Esophagus squamous epithelium (tissue), 5 donors: ENCODE data around the gene MTA3. TPM values are rescaled to one million over a fixed set of nuclear protein-coding genes. Genes with fewer than 3 reads are reported as not detected.

Experiments used
- DNase-seq: peaks from one replicate; lab custom pipeline; 2025; lab: John Stamatoyannopoulos, UW
- H3K27ac ChIP-seq, 4 donors: fragments of 200-600 bp; sonication (generic); one replicate each; pipeline ENCODE4 v1.5.1; 2016 to 2019; ENCODE audit warnings: mild to moderate bottlenecking in 1 of 4
- H3K27me3 ChIP-seq, 4 donors: fragments of 200-600 bp; sonication (generic); 1 replicate in 3 of 4; 2 replicates in 1 of 4; pipeline versions ENCODE4 v1.5.1 to v1.6.0; 2017 to 2021; ENCODE audit warnings: antibody characterized with exemption in 1 of 4
- H3K36me3 ChIP-seq, 3 donors: fragments of 200-600 bp; sonication (generic); one replicate each; pipeline ENCODE4 v1.5.1; 2016 to 2019
- H3K4me1 ChIP-seq, 3 donors: fragments of 200-600 bp; sonication (generic); one replicate each; pipeline ENCODE4 v1.5.1; 2017 to 2019
- H3K4me3 ChIP-seq, 4 donors: fragments of 200-600 bp; sonication (generic); 1 replicate in 3 of 4; 2 replicates in 1 of 4; pipeline ENCODE4 v1.5.1; 2016 to 2019; ENCODE audit warnings: mild to moderate bottlenecking in 2 of 4, moderate library complexity in 1 of 4
- H3K9me3 ChIP-seq, 3 donors: fragments of 200-600 bp; sonication (generic); one replicate each; pipeline ENCODE4 v1.5.1; 2016 to 2019
- CTCF ChIP-seq, 6 experiments: fragments of 450-650 bp in 4 of 6; fragments of 200-600 bp in 2 of 6; sonication (generic) in 2 of 6; IDR thresholded peaks; one replicate each; pipeline ENCODE4 v1.5.1; 2016 to 2019; ENCODE audit warnings: antibody characterized with exemption in 6 of 6, mild to moderate bottlenecking in 4 of 6, moderate library complexity in 4 of 6
- POLR2A ChIP-seq, 4 donors: fragments of 450-650 bp; IDR thresholded peaks; one replicate each; pipeline ENCODE4 v1.6.1; 2017; ENCODE audit warnings: antibody characterized with exemption in 4 of 4, mild to moderate bottlenecking in 4 of 4, moderate library complexity in 3 of 4
- WGBS, 2 donors: methylation state at CpG; one replicate each; pipeline ENCODE4 v1.1.5; 2018; 5-methylcytosine and 5-hydroxymethylcytosine counted together
- intact Hi-C: fragments of 100-400 bp; cut with DNase I; formaldehyde crosslinking; loops from one replicate; pipeline ENCODE4 v1.15.0; 2022
- total RNA-seq, 4 donors: library from RNA; depleted of rRNA; stranded (reverse); fragments of >200 nt; gene quantifications; one replicate each; pipeline ENCODE4 v1.1.0, GENCODE V29; 2016
- donor health status: DM: yes; HTN: yes; CAD: no.

Gene MTA3
- total RNA-seq, 4 donors from 2014 or later = 26.5 to 37.2 (median 34.4) TPM

GRCh38 chr2:42537493-42537892 lies 30.9 kb upstream of the MTA3 start:
- Histone ChIP-seq H3K36me3 (no peaks in the 10 kb centered on the region), H3K4me1 (no peaks in the 10 kb centered on the region), H3K27ac (no peak overlapping the region), H3K4me3 (no peak overlapping the region), H3K27me3 (no peaks in the 10 kb centered on the region), H3K9me3 (no peaks in the 10 kb centered on the region)
- DNase-seq = no peak
- intact Hi-C loops = no loop called here
- WGBS, 2 donors = 94 to 98% methylated on average over 3 of the region's 3 CpGs
- no peak for TF ChIP-seq CTCF (IDR thresholded peaks at IDR 0.05)
- no peak for TF ChIP-seq POLR2A (IDR thresholded peaks at IDR 0.05)

- intact Hi-C loops = no loop called here
- DNase-seq = no peak
- no peak overlapping the region for H3K27ac ChIP-seq
- H3K27me3 ChIP-seq = no peaks in the 10 kb centered on the region
- TF ChIP-seq POLR2A (IDR thresholded peaks at IDR 0.05) (no peak), CTCF (IDR thresholded peaks at IDR 0.05) (no peak)
- H3K4me1 ChIP-seq = peaks cover 0 to 15% (median 0%) of the 10 kb centered on the region in 3 donors
- H3K36me3 ChIP-seq = no peaks in the 10 kb centered on the region
- WGBS, 2 donors = 85 to 94% methylated on average over 4 of the region's 4 CpGs
- no peak overlapping the region for H3K4me3 ChIP-seq
- no peaks in the 10 kb centered on the region for H3K9me3 ChIP-seq
These were observed 25.6 kb upstream of the MTA3 start for GRCh38 chr2:42542871-42543270.

GRCh38 chr2:42545023-42545721 lies 23.3 kb upstream of the MTA3 start:
- no peaks in the 10 kb centered on the region for H3K9me3 ChIP-seq
- no peak overlapping the region for H3K27ac ChIP-seq
- no peaks in the 10 kb centered on the region for H3K27me3 ChIP-seq
- no peaks in the 10 kb centered on the region for H3K36me3 ChIP-seq
- TF ChIP-seq POLR2A (IDR thresholded peaks at IDR 0.05) = no peak
- TF ChIP-seq CTCF (IDR thresholded peaks at IDR 0.05) = no peak
- DNase-seq = no peak
- intact Hi-C loops = no loop called here
- 80 to 83% methylated on average over 8 of the region's 8 CpGs for WGBS, 2 donors
- H3K4me1 ChIP-seq = peaks cover 0 to 15% (median 0%) of the 10 kb centered on the region in 3 donors
- H3K4me3 ChIP-seq = no peak overlapping the region

- Histone ChIP-seq H3K4me1 (peaks cover 0 to 15% (median 0%) of the 10 kb centered on the region in 3 donors), H3K9me3 (no peaks in the 10 kb centered on the region), H3K27me3 (no peaks in the 10 kb centered on the region), H3K4me3 (no peak overlapping the region), H3K36me3 (no peaks in the 10 kb centered on the region), H3K27ac (no peak overlapping the region)
- DNase-seq = no peak
- 44 to 62% methylated on average over 9 of the region's 9 CpGs for WGBS, 2 donors
- no peak for TF ChIP-seq POLR2A (IDR thresholded peaks at IDR 0.05)
- no peak for TF ChIP-seq CTCF (IDR thresholded peaks at IDR 0.05)
- intact Hi-C loops = no loop called here
These were observed 22.5 kb upstream of the MTA3 start for GRCh38 chr2:42545841-42546390.

GRCh38 chr2:42547014-42547413 lies 21.4 kb upstream of the MTA3 start:
- DNase-seq = no peak
- peaks cover 0 to 15% (median 0%) of the 10 kb centered on the region in 3 donors for H3K4me1 ChIP-seq
- H3K27ac ChIP-seq = no peak overlapping the region
- no peaks in the 10 kb centered on the region for H3K27me3 ChIP-seq
- WGBS, 2 donors = 74 to 82% methylated on average over 9 of the region's 9 CpGs
- no peak overlapping the region for H3K4me3 ChIP-seq
- TF ChIP-seq POLR2A (IDR thresholded peaks at IDR 0.05) (no peak), CTCF (IDR thresholded peaks at IDR 0.05) (no peak)
- intact Hi-C loops = no loop called here
- no peaks in the 10 kb centered on the region for H3K9me3 ChIP-seq
- no peaks in the 10 kb centered on the region for H3K36me3 ChIP-seq
